Activated CD8-positive, alpha-beta memory T cell treated with anti-CD3 and anti-CD28 coated beads, Interleukin-2, amount 50 U/mL, for 1 hour (primary cell): Measurements from ENCODE around the gene ZNF473.
"Not testable (repeated sequence)": the region's sequence is repeated elsewhere in the genome, so short reads cannot be mapped to it uniquely, and the experiment has no call there.

Experiments used
- DNase-seq: peaks from one replicate; pipeline ENCODE4 v3.0.0-alpha.2; 2020; ENCODE audit errors: extremely low read depth

Gene ZNF473

GRCh38 chr19:50099696-50100095 lies 73.9 kb downstream of the ZNF473 start:
- not testable (repeated sequence) for DNase-seq

GRCh38 chr19:50100946-50101345 lies 75.1 kb downstream of the ZNF473 start:
- DNase-seq = not testable (repeated sequence)
